Heart right ventricle (tissue), 16 donors: ENCODE results near the gene HIF3A. TPM values are rescaled to one million over a fixed set of nuclear protein-coding genes. Genes with fewer than 3 reads are reported as not detected.

Experiments used
- ATAC-seq, 8 donors: fragments of 200-7000 bp; cut with Tn5 transposase; one replicate each; pipeline ENCODE4 v1.9.1; 2020; ENCODE audit warnings: mild to moderate bottlenecking in 8 of 8, moderate library complexity in 8 of 8, moderate number of reproducible peaks in 1 of 8
- DNase-seq, 2 donors: peaks; one replicate each; pipeline ENCODE4 v3.0.0-alpha.2; 2020
- H3K27ac ChIP-seq, 10 donors: fragments of 200-600 bp; sonication (generic) in 2 of 10; one replicate each; pipeline versions ENCODE4 v1.5.0 to v1.8.0; 2020 to 2022; ENCODE audit warnings: mild to moderate bottlenecking in 3 of 10
- H3K27me3 ChIP-seq, 7 donors: fragments of 200-600 bp; one replicate each; pipeline ENCODE4 v1.8.0; 2021 to 2022; ENCODE audit warnings: mild to moderate bottlenecking in 2 of 7
- H3K36me3 ChIP-seq, 9 donors: fragments of 200-600 bp; sonication (generic) in 1 of 9; one replicate each; pipeline versions ENCODE4 v1.5.0 to v1.8.0; 2020 to 2022; ENCODE audit warnings: mild to moderate bottlenecking in 2 of 9
- H3K4me1 ChIP-seq, 9 donors: fragments of 200-600 bp; sonication (generic) in 1 of 9; one replicate each; pipeline versions ENCODE4 v1.5.0 to v1.8.0; 2020 to 2022; ENCODE audit warnings: mild to moderate bottlenecking in 4 of 9
- H3K4me3 ChIP-seq, 10 donors: fragments of 200-600 bp; sonication (generic) in 2 of 10; one replicate each; pipeline versions ENCODE4 v1.5.0 to v1.8.0; 2020 to 2022; ENCODE audit warnings: mild to moderate bottlenecking in 7 of 10, moderate library complexity in 2 of 10
- H3K9me3 ChIP-seq, 11 donors: fragments of 200-600 bp in 10 of 11; sonication (generic) in 2 of 11; one replicate each; pipeline versions ENCODE4 v1.5.0 to v1.8.0; 2013 to 2022; ENCODE audit warnings: mild to moderate bottlenecking in 2 of 11, control low read depth in 1 of 11, moderate library complexity in 1 of 11
- WGBS, 2 donors: extraction: QIAGEN DNeasy Blood & Tissue Kit; methylation state at CpG; one replicate each; pipeline ENCODE4 v1.1.7; 2013; ENCODE audit warnings: inconsistent platforms in 1 of 2; 5-methylcytosine and 5-hydroxymethylcytosine counted together
- intact Hi-C, 10 donors: fragments of 100-400 bp; cut with DNase I; formaldehyde crosslinking; loops; one replicate each; pipeline versions ENCODE4 v1.11.1 to v1.14.2; 2022
- polyA plus RNA-seq, 2 donors: library from polyadenylated mRNA; stranded (reverse); fragments of 200-250 nt; gene quantifications; one replicate each; pipeline ENCODE4 v1.2.3, GENCODE V29; 2013
- total RNA-seq, 10 donors: library from RNA; stranded (reverse); fragmentation: NEBNext Ultra II Directional in 3 of 10; extraction: Animal tissue kit (Norgen Biotek cat#: 25700) in 3 of 10; gene quantifications; one replicate each; pipeline versions ENCODE4 v1.2.1 to v1.2.4, GENCODE V29; 2021 to 2023
- TF ChIP-seq, protein P1 (sequence below), 9 donors: fragments of 200-600 bp; sonication (generic) in 2 of 9; IDR thresholded peaks; one replicate each; pipeline versions ENCODE4 v1.5.0 to v1.8.0; 2021 to 2022; ENCODE audit warnings: antibody characterized with exemption in 9 of 9, mild to moderate bottlenecking in 5 of 9, moderate library complexity in 1 of 9
- donor health status: Arrhythmogenic right ventricular cardiomyopathy.
- donor health status: ischemic (EF 13 %, LVEDD 7.1; RV severe dilation, severe dysfunction).
- donor health status: healthy with polysubstance abuse.
- donor health status: DM: no; HTN: yes; CAD: no.
- donor health status: DM: no; HTN: no; CAD: no.
- donor health status: ischemic (EF 25% LVEDD 6.9; RV normal size, moderate dysfunction).
- donor health status: ischemic (EF 25% LVEDD 5.7; RV mildly dilated, moderate dysfunction).
- donor health status: healthy.
- donor health status: DM: yes; HTN: yes; CAD: no.
- donor health status: Ischemic cardiomyopathy.
- donor health status: ischemic (EF 35%, LVEDD 5.7; RV mildly dilated, moderate dysfunction).
- donor health status: nonischemic (EF 11% LVEDD 7.7; RV severe dilation, severe dysfunction).
- donor health status: DM: yes; HTN: yes; CAD: no.
- donor health status: PGD.
- donor health status: ischemic (EF 29% LVEDD 5.4; RV normal size, mild dysfunction).
- donor health status: nonischemic (EF 23%, LVEDD 6.1; RV moderate dilation, normal function).

HIF3A gene
- total and polyA plus RNA-seq, 12 donors = 22.7 to 204 (median 48.9) TPM

DNA sequence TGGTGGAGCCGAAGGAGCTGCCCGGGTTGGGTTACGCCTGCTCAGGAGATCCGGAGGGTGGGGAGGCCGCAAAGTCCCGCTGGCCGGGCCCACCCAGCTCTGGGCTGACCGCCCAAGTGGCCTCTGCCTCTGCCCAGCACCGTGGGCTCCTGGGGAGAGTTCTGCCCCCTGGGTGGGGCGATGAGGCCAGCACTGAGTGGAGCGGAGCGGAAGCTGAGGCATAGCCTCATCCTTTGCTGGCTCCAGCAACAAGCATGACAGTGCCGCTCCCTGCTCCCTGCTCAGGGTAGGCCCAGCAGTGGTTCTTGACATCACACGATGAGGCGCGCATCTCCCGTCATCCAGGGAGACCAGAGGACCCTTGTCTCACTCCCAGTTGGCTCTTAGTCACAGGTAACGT, 94.0 kb downstream of the HIF3A start:
- 89 to 91% methylated on average over 18 of the region's 18 CpGs for WGBS, 2 donors
- Histone ChIP-seq H3K27me3 (no peaks in the 10 kb centered on the region), H3K9me3 (no peaks in the 10 kb centered on the region), H3K4me1 (peaks cover 0 to 13% (median 0%) of the 10 kb centered on the region in 9 donors), H3K4me3 (no peak overlapping the region), H3K27ac (no peak overlapping the region), H3K36me3 (peaks cover 0 to 69% (median 44%) of the 10 kb centered on the region in 9 donors)
- TF ChIP-seq, protein P1, sequence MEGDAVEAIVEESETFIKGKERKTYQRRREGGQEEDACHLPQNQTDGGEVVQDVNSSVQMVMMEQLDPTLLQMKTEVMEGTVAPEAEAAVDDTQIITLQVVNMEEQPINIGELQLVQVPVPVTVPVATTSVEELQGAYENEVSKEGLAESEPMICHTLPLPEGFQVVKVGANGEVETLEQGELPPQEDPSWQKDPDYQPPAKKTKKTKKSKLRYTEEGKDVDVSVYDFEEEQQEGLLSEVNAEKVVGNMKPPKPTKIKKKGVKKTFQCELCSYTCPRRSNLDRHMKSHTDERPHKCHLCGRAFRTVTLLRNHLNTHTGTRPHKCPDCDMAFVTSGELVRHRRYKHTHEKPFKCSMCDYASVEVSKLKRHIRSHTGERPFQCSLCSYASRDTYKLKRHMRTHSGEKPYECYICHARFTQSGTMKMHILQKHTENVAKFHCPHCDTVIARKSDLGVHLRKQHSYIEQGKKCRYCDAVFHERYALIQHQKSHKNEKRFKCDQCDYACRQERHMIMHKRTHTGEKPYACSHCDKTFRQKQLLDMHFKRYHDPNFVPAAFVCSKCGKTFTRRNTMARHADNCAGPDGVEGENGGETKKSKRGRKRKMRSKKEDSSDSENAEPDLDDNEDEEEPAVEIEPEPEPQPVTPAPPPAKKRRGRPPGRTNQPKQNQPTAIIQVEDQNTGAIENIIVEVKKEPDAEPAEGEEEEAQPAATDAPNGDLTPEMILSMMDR (IDR thresholded peaks at IDR 0.05) = no peak
- ATAC-seq = peak in 2 of 8 donors; percentile 3 to 12
- intact Hi-C loops = loop anchor here in 9 of 10 donors (5.0 to 10.0 kb wide), 5 partner anchors 106 to 124 kb away; no protein-coding TSS in a partner anchor
- DNase-seq = no peak

DNA sequence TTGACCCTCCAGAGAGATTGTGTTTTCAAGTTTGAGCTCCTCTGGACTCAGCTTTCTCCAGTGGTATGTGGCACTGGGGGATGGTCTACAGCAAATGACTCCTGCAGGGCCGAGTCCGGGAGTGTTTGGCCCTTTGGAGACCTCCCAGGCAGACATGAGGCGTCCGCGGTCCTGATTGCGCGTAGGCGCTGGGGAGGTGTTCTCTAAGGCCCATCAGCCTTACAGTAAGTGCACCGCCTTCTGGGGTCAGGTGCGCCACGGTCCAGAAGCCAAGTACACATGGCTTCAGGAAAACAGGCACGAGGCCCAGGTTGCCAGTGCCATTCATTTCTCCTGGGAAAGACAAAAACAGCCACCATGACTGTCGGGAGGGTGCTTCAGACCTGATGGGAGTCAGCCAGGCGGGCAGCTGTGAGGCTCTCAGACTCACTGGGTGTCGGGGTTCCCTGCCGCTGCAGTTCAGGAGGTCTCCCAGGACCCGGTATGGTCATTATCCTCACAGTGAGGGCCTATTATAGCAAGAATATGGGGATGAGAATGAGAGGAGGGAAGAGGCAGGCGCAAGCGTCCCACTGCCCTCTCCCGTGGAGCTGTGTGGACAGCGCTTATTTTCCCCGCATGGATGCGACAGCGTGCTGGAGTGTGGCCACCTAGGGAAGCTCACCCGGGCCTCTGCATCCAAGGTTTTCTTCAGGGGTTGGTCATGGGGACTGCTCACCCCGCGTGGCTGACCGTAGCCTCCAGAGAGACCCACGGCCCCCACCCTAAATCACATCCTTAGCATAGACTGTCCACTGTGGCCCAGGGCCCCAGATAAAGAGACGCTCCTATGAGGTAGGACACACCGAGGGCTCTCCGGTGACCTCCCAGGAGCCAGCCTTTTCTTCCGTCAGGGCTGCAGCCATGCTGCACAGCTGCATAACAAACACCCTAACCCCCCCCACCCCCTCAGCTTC, 94.7 kb downstream of the HIF3A start:
- ATAC-seq = no peak
- Histone ChIP-seq H3K27ac (no peak overlapping the region), H3K36me3 (peaks cover 0 to 66% (median 37%) of the 10 kb centered on the region in 9 donors)

DNA sequence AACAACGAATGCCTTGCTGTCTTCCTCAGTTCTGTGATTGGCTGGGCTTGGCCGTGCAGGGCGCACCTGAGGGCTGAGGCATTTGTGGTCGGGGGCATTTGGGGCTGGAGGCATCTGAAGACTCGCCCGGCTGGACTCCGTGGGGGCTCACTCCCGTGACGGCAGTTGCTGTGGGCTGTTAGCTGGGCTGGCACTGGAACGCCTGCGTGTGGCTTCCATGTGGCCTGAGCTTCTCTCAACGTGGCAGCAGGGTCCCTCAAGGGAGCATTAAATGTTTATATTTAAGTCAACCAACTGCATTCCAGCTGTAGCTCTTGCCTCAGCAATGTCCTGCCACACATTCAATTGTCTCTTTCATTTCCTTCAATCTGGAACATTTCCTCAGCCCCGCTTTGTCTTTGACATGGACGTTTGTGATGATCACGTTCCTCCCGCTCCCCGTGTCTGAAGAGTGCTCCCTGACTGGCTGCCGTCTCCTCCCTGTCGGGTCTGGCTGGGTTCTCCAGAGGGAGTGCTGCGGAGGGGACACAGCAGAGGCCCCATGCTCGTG, 95.5 kb downstream of the HIF3A start:
- H3K27ac ChIP-seq = no peak overlapping the region
- 61% methylated on average over 21 of the region's 21 CpGs for WGBS, 2 donors
- no peak for DNase-seq
- TF ChIP-seq, protein P1 (IDR thresholded peaks at IDR 0.05) = no peak
- peaks cover 0 to 59% (median 31%) of the 10 kb centered on the region in 9 donors for H3K36me3 ChIP-seq
- H3K4me1 ChIP-seq = peaks cover 0 to 13% (median 0%) of the 10 kb centered on the region in 9 donors
- H3K27me3 ChIP-seq = peaks cover 0 to under 1% (median 0%) of the 10 kb centered on the region in 7 donors
- no peak overlapping the region for H3K4me3 ChIP-seq
- intact Hi-C loops = loop anchor here in 9 of 10 donors (5.0 to 10.0 kb wide), 5 partner anchors 108 to 122 kb away; no protein-coding TSS in a partner anchor
- no peaks in the 10 kb centered on the region for H3K9me3 ChIP-seq
- ATAC-seq = no peak

More for the DNA sequence above, 94.7 kb downstream of the HIF3A start:
- DNase-seq = no peak
- TF ChIP-seq, protein P1 (IDR thresholded peaks at IDR 0.05) = no peak
- no peaks in the 10 kb centered on the region for H3K9me3 ChIP-seq
- intact Hi-C loops = loop anchor here in 9 of 10 donors (5.0 to 10.0 kb wide), 5 partner anchors 107 to 123 kb away; no protein-coding TSS in a partner anchor
- H3K4me1 ChIP-seq = peaks cover 0 to 13% (median 0%) of the 10 kb centered on the region in 9 donors
- H3K27me3 ChIP-seq = no peaks in the 10 kb centered on the region
- H3K4me3 ChIP-seq = no peak overlapping the region
- WGBS, 2 donors = 88 to 92% methylated on average over 33 of the region's 33 CpGs

DNA sequence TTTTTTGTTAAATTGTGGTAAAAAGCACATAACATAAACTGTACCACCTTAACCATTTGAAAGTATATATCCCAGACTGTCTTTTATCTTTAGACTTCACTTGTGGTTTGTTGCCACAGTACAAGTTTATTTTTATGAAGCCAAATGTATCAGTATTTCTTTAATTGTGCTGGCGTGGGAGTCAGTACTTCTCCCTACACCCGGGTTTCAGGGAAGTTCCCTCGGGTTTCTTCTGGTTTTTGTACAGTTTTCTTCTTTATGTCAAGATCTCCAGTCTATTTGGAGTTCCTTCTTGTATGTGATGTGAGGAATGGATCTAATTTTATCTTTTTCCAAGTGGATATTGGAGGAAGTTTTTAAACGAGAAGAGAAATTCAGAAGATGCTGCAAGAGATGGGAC, 96.0 kb downstream of the HIF3A start:
- DNase-seq = no peak
- H3K27ac ChIP-seq = no peak overlapping the region
- TF ChIP-seq, protein P1 (IDR thresholded peaks at IDR 0.05) = no peak
- 52 to 61% methylated on average over 4 of the region's 4 CpGs for WGBS, 2 donors
- H3K27me3 ChIP-seq = peaks cover 0 to 5% (median 0%) of the 10 kb centered on the region in 7 donors
- intact Hi-C loops = loop anchor here in 9 of 10 donors (5.0 to 10.0 kb wide), 5 partner anchors 108 to 122 kb away; no protein-coding TSS in a partner anchor
- peaks cover 0 to 54% (median 29%) of the 10 kb centered on the region in 9 donors for H3K36me3 ChIP-seq
- ATAC-seq = no peak
- H3K9me3 ChIP-seq = no peaks in the 10 kb centered on the region
- peaks cover 0 to 13% (median 0%) of the 10 kb centered on the region in 9 donors for H3K4me1 ChIP-seq
- no peak overlapping the region for H3K4me3 ChIP-seq
